Mucosa of descending colon (tissue), 3 donors: ENCODE results near the gene HBS1L. TPM values are rescaled to one million over a fixed set of nuclear protein-coding genes. Genes with fewer than 3 reads are reported as not detected.

ENCODE experiments used
- ATAC-seq: fragments of 200-7000 bp; cut with Tn5 transposase; one replicate; pipeline ENCODE4 v1.9.1; 2020; ENCODE audit warnings: mild to moderate bottlenecking, moderate library complexity
- DNase-seq, 3 donors: peaks; one replicate each; pipeline ENCODE4 v3.0.0-alpha.2; 2020
- H3K36me3 ChIP-seq: fragments of 200-600 bp; one replicate; pipeline ENCODE4 v1.8.0; 2021; ENCODE audit warnings: low read depth, mild to moderate bottlenecking
- H3K4me1 ChIP-seq: fragments of 200-600 bp; one replicate; pipeline ENCODE4 v1.8.0; 2021; ENCODE audit warnings: low read depth, mild to moderate bottlenecking
- H3K4me3 ChIP-seq: fragments of 200-600 bp; one replicate; pipeline ENCODE4 v1.8.0; 2021; ENCODE audit warnings: mild to moderate bottlenecking
- H3K9me3 ChIP-seq: fragments of 200-600 bp; one replicate; pipeline ENCODE4 v1.8.0; 2021; ENCODE audit warnings: mild to moderate bottlenecking
- intact Hi-C, 2 donors: fragments of 100-400 bp; cut with DNase I in 1 of 2; cut with micrococcal nuclease in 1 of 2; formaldehyde crosslinking; loops; one replicate each; pipeline versions ENCODE4 v1.11.0 to v1.11.1; 2022; cut with DNase I, micrococcal nuclease
- total RNA-seq, 3 donors: library from RNA; stranded (reverse); fragmentation: NEBNext Ultra II Directional in 2 of 3; extraction: Animal tissue kit (Norgen Biotek cat#: 25700) in 2 of 3; gene quantifications; one replicate each; pipeline versions ENCODE4 v1.2.1 to v1.2.4, GENCODE V29; 2021 to 2023
- TF ChIP-seq, protein P1 (sequence below): fragments of 200-600 bp; IDR thresholded peaks from one replicate; pipeline ENCODE4 v1.8.0; 2022; ENCODE audit warnings: antibody characterized with exemption, mild to moderate bottlenecking
- donor health status: DM: no; HTN: no; CAD: no; lungs with moderate emphysema.
- donor health status: DM: no; HTN: no; CAD: no.
- donor health status: DM: no; HTN: yes; CAD: no.

HBS1L gene
- total RNA-seq, 3 donors from 2014 or later = 43.0 to 68.6 (median 51.3) TPM

DNA sequence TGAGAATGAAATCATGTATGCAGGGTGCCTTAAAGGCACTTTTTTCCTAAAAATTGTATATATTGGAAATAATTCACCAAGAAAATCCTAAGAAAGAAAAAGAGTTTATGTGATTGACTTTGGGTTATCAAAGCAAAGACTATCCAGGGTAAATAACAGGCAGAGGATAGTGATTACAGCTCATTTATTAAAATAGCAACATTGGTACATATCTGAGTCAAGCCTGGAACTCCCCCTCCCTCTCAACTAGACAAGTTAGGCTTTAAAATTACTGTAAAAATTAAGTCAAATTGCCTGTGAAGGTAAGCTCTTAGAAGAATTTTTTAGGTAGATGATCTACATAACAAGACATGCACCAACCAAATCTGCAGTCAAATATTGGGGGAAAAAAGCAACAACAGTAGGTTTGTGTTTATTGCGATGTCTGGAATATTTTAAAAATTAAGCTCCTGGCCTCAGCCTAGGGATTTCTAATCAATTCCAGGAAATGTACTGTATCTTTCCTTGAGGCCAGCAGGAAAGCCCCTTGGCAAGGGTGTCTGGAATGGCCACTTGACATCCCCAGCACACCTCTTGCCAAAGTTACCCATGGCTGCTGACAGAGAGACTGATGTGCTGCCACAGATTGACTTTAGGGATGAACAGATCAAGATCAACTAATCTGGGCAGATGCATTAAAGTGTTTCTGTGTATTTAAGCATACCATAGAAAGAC lies 31.2 kb upstream of the HBS1L start:
- ATAC-seq (no peak), DNase-seq (no peak)
- peaks cover 4% of the 10 kb centered on the region for H3K4me1 ChIP-seq
- H3K4me3 ChIP-seq = no peak overlapping the region
- intact Hi-C loops = no loop called here
- H3K9me3 ChIP-seq = peaks cover 5% of the 10 kb centered on the region
- no peaks in the 10 kb centered on the region for H3K36me3 ChIP-seq
- TF ChIP-seq, protein P1, sequence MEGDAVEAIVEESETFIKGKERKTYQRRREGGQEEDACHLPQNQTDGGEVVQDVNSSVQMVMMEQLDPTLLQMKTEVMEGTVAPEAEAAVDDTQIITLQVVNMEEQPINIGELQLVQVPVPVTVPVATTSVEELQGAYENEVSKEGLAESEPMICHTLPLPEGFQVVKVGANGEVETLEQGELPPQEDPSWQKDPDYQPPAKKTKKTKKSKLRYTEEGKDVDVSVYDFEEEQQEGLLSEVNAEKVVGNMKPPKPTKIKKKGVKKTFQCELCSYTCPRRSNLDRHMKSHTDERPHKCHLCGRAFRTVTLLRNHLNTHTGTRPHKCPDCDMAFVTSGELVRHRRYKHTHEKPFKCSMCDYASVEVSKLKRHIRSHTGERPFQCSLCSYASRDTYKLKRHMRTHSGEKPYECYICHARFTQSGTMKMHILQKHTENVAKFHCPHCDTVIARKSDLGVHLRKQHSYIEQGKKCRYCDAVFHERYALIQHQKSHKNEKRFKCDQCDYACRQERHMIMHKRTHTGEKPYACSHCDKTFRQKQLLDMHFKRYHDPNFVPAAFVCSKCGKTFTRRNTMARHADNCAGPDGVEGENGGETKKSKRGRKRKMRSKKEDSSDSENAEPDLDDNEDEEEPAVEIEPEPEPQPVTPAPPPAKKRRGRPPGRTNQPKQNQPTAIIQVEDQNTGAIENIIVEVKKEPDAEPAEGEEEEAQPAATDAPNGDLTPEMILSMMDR = no peak

DNA sequence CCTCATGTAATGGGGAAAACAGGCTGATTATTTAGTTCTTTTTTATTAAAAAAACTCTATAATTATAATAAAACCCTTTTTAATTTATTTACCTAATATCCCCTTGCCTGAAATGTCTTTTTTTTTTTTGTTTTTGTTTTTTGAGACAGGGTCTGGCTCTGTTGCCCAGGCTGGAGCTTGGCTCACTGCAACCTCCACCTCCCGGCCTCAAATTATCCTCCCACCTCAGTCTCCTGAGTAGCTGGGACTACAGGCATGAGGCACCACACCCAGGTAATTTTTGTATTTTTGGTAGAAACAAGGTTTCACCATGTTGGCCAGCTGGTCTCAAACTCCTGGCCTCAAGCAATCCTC lies 30.3 kb upstream of the HBS1L start:
- H3K4me3 ChIP-seq = no peak overlapping the region
- H3K36me3 ChIP-seq = no peaks in the 10 kb centered on the region
- intact Hi-C loops = no loop called here
- peaks cover 5% of the 10 kb centered on the region for H3K9me3 ChIP-seq
- H3K4me1 ChIP-seq = peaks cover 4% of the 10 kb centered on the region
- TF ChIP-seq, protein P1 = no peak
- ATAC-seq = no peak
- DNase-seq = no peak

DNA sequence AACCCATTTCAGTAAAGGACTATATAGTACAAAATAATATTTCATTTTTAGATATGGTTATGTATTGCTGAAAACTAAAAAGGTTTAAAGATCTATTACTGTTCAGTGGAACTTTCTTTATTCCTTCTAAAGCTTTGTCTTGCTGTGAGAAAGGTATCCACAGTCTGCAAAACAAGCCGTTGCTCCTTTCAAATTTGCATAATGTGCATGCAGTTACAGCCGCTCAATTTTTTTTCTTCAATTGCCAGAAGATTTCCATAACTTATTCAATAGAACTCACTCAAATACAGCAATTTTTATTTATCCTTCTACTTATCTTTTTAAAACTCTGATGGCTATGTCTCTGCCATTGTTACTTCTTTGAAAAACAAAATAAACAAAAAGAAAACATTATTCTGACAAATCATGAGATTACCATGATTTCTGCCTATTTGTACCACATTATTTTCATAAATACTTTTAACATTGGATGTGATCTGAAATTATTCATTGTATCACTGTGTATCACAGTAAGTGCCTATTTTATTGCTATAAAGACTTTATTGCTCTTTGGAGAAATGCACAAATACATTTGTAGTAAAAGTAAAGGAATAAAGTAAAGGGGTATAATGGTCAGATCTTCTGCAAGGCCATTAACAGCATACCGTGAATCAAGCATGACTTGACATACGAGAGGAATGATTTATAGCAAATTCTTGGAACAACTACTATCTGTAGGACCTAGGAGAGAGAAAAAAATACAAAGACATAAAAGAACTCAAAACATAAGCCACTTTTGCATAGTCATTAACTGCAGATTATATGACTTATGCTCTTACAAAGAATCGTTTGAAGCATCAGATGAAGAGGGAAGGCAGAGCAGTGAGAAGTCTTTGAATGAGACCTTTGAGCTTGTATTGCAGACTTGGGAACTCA lies 29.6 kb upstream of the HBS1L start:
- Histone ChIP-seq H3K9me3 (peaks cover 5% of the 10 kb centered on the region), H3K4me1 (peaks cover 4% of the 10 kb centered on the region), H3K4me3 (no peak overlapping the region), H3K36me3 (no peaks in the 10 kb centered on the region)
- no peak for DNase-seq
- intact Hi-C loops = no loop called here
- TF ChIP-seq, protein P1 = no peak
- no peak for ATAC-seq

DNA sequence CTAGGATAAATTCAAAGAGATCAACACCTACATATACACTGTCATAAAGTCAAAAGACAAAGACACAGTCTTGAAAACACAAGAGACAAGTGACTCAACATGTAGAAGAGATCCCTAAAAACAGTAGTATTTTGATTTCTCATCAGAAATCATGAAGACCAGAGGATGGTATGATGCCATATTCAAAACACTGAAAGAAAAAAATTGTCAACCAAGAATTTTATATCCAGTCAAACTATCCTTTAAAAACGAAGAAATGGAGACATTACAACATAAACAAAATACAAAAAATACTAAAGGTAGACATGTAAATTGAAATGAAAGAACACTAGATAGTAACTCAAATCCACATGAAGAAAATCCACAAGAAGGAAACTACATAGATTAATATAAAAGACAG lies 27.3 kb upstream of the HBS1L start:
- ATAC-seq = no peak
- Histone ChIP-seq H3K4me3 (no peak overlapping the region), H3K36me3 (no peaks in the 10 kb centered on the region), H3K9me3 (peaks cover 5% of the 10 kb centered on the region), H3K4me1 (no peaks in the 10 kb centered on the region)
- DNase-seq = no peak
- intact Hi-C loops = no loop called here
- TF ChIP-seq, protein P1 = no peak

DNA sequence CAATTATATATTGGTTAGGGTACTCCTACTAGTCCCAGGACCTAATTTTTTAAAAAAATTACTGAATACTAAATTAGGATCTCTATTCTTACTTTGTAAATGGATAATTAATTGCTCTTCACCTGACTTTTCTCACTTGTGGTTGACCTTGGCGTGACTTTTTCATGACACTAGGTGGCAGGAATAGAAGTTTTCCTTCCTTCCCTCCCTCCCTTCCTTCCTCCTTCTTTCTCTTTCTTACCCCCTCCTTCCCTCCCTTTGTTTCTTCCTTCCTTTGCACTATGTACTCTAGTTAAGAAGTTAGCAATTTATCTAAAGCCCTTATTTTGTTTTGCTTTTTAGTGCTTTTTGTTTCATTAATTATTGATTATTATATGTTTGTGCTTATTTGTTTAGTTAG lies 20.4 kb upstream of the HBS1L start:
- no peak for ATAC-seq
- no peak for DNase-seq
- intact Hi-C loops = no loop called here

More for the DNA sequence above, 20.4 kb upstream of the HBS1L start:
- H3K4me3 ChIP-seq = no peak overlapping the region
- TF ChIP-seq, protein P1 = no peak
- no peaks in the 10 kb centered on the region for H3K36me3 ChIP-seq
- H3K4me1 ChIP-seq = no peaks in the 10 kb centered on the region
- H3K9me3 ChIP-seq = no peaks in the 10 kb centered on the region
